Measurements from ENCODE around the gene RASSF1. TPM values are rescaled to one million over a fixed set of nuclear protein-coding genes. Genes with fewer than 3 reads are reported as not detected.

RASSF1 gene
- total RNA-seq, 1 experiment from 2014 or later = 28.1 TPM

DNA sequence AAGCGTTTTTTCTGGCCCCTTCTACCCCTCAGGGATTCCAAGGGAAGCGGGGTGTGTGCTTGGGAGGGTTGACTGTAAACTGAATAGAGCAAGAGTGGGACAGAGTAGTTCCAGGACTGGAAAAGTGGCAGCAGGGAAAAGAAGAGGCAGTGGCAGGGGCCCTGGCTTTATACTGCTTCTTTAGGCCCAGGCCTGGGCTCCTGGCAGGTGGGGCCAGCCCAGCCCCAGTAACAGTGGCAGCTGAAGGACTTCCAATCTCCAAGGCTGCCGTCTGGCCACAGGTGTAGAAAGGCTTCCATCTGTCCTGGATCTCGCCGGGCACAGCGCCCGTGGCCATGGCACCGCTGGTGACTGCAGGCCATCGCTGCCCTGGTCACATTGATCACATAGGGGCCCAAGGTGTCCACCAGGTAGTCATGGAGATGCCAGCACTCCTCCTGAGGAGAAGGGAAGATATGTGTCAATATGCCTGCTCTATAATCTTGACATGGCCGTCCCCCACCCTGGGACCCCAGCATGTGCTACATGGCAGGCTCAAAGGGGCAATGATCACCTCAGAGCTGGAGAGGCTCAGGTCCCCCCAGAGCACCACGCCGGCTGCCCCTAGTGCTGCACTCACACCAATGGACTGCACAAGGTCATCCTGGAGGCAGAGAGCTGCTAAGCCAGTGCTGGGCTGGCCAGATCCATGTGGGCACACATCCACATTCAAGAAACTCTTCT is 47.4 kb downstream of the RASSF1 start:
- H3K36me3 ChIP-seq (ENCODE audit: control insufficient read depth, insufficient read depth, low read length) = peaks cover 7% of the 10 kb centered on the region
- H3K4me3 Mint-ChIP-seq (ENCODE audit: unreplicated experiment) = peak overlapping the region; percentile 85
- BruUV-seq (replicated peaks) = no TSS peak
- intact Hi-C loops (cut with micrococcal nuclease; ENCODE audit: unreplicated experiment) = no loop called here
- H3K9me3 Mint-ChIP-seq (ENCODE audit: unreplicated experiment) = no peaks in the 10 kb centered on the region
- H3K27me3 ChIP-seq (replicated peaks; ENCODE audit: control insufficient read depth, insufficient read depth, low read length) = no peaks in the 10 kb centered on the region
- no peak overlapping the region for H3K4me3 ChIP-seq (ENCODE audit: low read depth, low read length)
- ChIA-PET POLR2A (interaction anchor here (0.9 to 1.8 kb wide), 2 partner anchors 44 to 57 kb away, joined by 3 to 11 read pairs; partner anchors contain the start of genes CYB561D2 and NPRL2), CTCF (no interaction called here)
- DNase-seq = no peak
- TF ChIP-seq CTCF (IDR thresholded peaks at IDR 0.05; ENCODE audit: insufficient read depth in 1 of 2, low read depth in 1 of 2, low read length in 1 of 2, severe bottlenecking in 1 of 2, unreplicated experiment in 1 of 2) = no peak
- peaks cover 10% of the 10 kb centered on the region for H3K4me1 ChIP-seq
- H3K9me3 ChIP-seq = no peaks in the 10 kb centered on the region
- H3K27me3 Mint-ChIP-seq (ENCODE audit: insufficient read depth, unreplicated experiment) = no peaks in the 10 kb centered on the region
- peaks cover 33% of the 10 kb centered on the region for H3K36me3 Mint-ChIP-seq (ENCODE audit: insufficient read depth, unreplicated experiment)
- peak overlapping the region; percentile 98 for H3K27ac Mint-ChIP-seq (ENCODE audit: unreplicated experiment)
- H3K4me1 Mint-ChIP-seq (ENCODE audit: low read depth, unreplicated experiment) = peaks cover 20% of the 10 kb centered on the region

DNA sequence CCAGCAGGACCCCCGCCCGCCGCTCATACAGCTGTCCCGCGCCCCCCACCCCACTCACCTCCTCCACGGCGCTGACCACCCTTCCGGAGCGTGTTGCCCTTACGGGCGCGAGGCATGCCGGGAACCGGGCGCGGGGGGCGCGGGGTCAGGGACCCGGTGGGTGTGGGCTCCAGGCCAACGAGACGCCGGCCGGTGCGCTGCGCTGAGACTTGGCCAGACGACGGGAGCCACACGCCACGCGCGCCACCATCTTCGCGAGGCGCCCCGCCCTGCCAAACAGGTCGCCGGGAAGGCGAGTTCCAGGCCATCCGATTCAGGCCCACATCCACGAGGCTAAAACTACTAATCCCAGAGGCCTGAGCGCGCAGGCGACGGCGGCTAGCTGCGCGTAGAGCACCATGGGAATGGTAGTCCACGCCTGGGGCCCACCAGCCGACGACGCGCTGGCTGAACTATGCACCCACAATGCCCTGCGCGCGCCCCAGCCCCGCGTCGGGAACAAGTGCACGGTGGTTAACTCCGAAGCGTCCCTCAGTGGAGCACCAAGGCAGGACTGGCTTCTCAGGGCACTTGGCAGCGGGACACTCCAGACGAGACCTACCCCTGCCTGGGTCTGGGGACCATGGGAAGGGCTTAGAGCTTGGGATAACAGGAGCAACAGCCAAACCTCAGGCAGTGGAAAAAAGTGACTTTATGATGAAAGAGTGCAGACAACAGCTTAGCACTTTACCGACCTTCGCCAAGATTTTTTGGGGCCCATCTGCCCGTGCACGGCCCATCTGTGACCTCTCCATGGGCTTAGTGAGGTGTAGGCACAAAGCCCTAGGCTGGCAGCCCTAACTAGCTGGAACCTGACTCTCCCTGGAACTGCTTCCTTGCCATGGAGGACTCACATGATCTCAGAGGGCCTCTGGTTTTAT is 48.2 kb downstream of the RASSF1 start, which contains the start of gene IFRD2:
Gene IFRD2, minus strand, starts transcription at position 271 of the 920 bp plus-strand sequence. Its CDS starts 155 bp downstream, at position 116.
- intact Hi-C loops (cut with micrococcal nuclease; ENCODE audit: unreplicated experiment) = no loop called here
- H3K27me3 ChIP-seq (replicated peaks; ENCODE audit: control insufficient read depth, insufficient read depth, low read length) = no peaks in the 10 kb centered on the region
- Mint-ChIP-seq H3K9me3 (ENCODE audit: unreplicated experiment) (no peaks in the 10 kb centered on the region), H3K27ac (ENCODE audit: unreplicated experiment) (peak within 1 kb of the TSS; percentile 98), H3K4me1 (ENCODE audit: low read depth, unreplicated experiment) (peaks cover 16% of the 10 kb centered on the region), H3K27me3 (ENCODE audit: insufficient read depth, unreplicated experiment) (no peaks in the 10 kb centered on the region), H3K36me3 (ENCODE audit: insufficient read depth, unreplicated experiment) (peaks cover 34% of the 10 kb centered on the region), H3K4me3 (ENCODE audit: unreplicated experiment) (peak within 1 kb of the TSS; percentile 85)
- peak; percentile 96 to 98 for DNase-seq
- POLR2A ChIA-PET = interaction anchor here (0.5 to 1.8 kb wide), 9 partner anchors 9 to 1218 kb away, joined by 3 to 11 read pairs (median 3); partner anchors contain the start of genes CYB561D2, NPRL2 and TUSC2
- no peaks in the 10 kb centered on the region for H3K9me3 ChIP-seq
- BruUV-seq (replicated peaks) = TSS peak; percentile 84
- H3K4me1 ChIP-seq = peaks cover 7% of the 10 kb centered on the region
- CTCF ChIA-PET = interaction anchor here (0.7 to 1.5 kb wide), 5 partner anchors 13 to 57 kb away, joined by 3 to 5 read pairs (median 4); partner anchors contain the start of gene GNAI2
- no peak for TF ChIP-seq CTCF (IDR thresholded peaks at IDR 0.05; ENCODE audit: insufficient read depth in 1 of 2, low read depth in 1 of 2, low read length in 1 of 2, severe bottlenecking in 1 of 2, unreplicated experiment in 1 of 2)
- H3K4me3 ChIP-seq (ENCODE audit: low read depth, low read length) = peak within 1 kb of the TSS; percentile 78
- peaks cover 7% of the 10 kb centered on the region for H3K36me3 ChIP-seq (ENCODE audit: control insufficient read depth, insufficient read depth, low read length)

DNA sequence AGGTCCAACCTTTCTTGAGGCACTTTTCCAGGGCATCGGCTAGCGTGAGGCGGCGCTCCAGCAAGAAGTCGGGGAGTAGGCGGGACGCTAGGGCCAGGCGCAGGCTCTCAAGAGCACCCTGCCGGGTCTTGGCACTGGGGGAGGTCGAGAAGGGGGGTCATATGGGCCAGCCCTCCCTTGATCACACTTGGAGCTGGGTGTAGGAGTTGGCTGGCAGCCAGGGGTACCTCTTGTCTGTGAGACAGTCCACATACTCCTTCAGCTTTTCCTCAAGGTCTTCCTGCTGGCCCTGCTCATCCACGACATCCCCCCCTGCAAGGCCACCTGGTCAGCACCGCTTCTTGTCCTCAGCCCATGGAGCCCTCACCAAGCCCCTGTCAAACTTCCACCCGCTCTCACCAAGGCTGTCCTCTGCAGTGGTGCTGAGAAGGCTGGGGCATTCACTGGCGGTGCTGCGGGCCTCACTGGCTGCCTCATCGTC is 50.4 kb downstream of the RASSF1 start:
- Mint-ChIP-seq H3K4me3 (ENCODE audit: unreplicated experiment) (no peak overlapping the region), H3K4me1 (ENCODE audit: low read depth, unreplicated experiment) (peaks cover 16% of the 10 kb centered on the region), H3K27me3 (ENCODE audit: insufficient read depth, unreplicated experiment) (no peaks in the 10 kb centered on the region), H3K36me3 (ENCODE audit: insufficient read depth, unreplicated experiment) (peaks cover 34% of the 10 kb centered on the region), H3K9me3 (ENCODE audit: unreplicated experiment) (no peaks in the 10 kb centered on the region), H3K27ac (ENCODE audit: unreplicated experiment) (no peak overlapping the region)
- Histone ChIP-seq H3K27me3 (replicated peaks; ENCODE audit: control insufficient read depth, insufficient read depth, low read length) (no peaks in the 10 kb centered on the region), H3K9me3 (no peaks in the 10 kb centered on the region), H3K4me1 (peaks cover 7% of the 10 kb centered on the region), H3K4me3 (ENCODE audit: low read depth, low read length) (no peak overlapping the region), H3K36me3 (ENCODE audit: control insufficient read depth, insufficient read depth, low read length) (peaks cover 7% of the 10 kb centered on the region)
- intact Hi-C loops (cut with micrococcal nuclease; ENCODE audit: unreplicated experiment) = no loop called here
- CTCF ChIA-PET = no interaction called here
- BruUV-seq (replicated peaks) = no TSS peak
- POLR2A ChIA-PET = no interaction called here
- TF ChIP-seq CTCF (IDR thresholded peaks at IDR 0.05; ENCODE audit: insufficient read depth in 1 of 2, low read depth in 1 of 2, low read length in 1 of 2, severe bottlenecking in 1 of 2, unreplicated experiment in 1 of 2) = no peak
- DNase-seq = no peak

Measured in Caco-2 (cell line).